Liver (tissue), 9 donors: ENCODE results near the gene PLIN1. TPM values are rescaled to one million over a fixed set of nuclear protein-coding genes. Genes with fewer than 3 reads are reported as not detected.

Experiments
- DNase-seq: peaks from one replicate; pipeline ENCODE4 v3.0.0-alpha.2; 2017; ENCODE audit warnings: low spot score
- H3K27ac ChIP-seq, 2 donors: one replicate each; pipeline ENCODE4 v1.7.0; 2013; ENCODE audit warnings: inconsistent platforms in 2 of 2, low read length in 2 of 2, control low read depth in 1 of 2, low read depth in 1 of 2, mild to moderate bottlenecking in 1 of 2
- H3K27me3 ChIP-seq, 4 donors: one replicate each; pipeline versions ENCODE4 v1.6.1 to v1.7.0; 2013; ENCODE audit warnings: low read length in 3 of 4, inconsistent platforms in 1 of 4, mild to moderate bottlenecking in 1 of 4, moderate library complexity in 1 of 4; ENCODE audit not compliant: control insufficient read depth in 4 of 4, insufficient read depth in 4 of 4
- H3K36me3 ChIP-seq, 4 donors: one replicate each; pipeline versions ENCODE4 v1.6.1 to v1.7.0; 2013; ENCODE audit warnings: low read length in 3 of 4, mild to moderate bottlenecking in 3 of 4, low read depth in 1 of 4, moderate library complexity in 1 of 4; ENCODE audit not compliant: control insufficient read depth in 4 of 4, insufficient read depth in 3 of 4
- H3K4me1 ChIP-seq, 4 donors: one replicate each; pipeline versions ENCODE4 v1.6.1 to v1.7.0; 2013; ENCODE audit warnings: low read length in 3 of 4, mild to moderate bottlenecking in 3 of 4, moderate library complexity in 1 of 4; ENCODE audit not compliant: control insufficient read depth in 4 of 4, insufficient read depth in 4 of 4
- H3K4me3 ChIP-seq, 3 donors: one replicate each; pipeline versions ENCODE4 v1.6.1 to v1.7.0; 2013; ENCODE audit warnings: low read length in 3 of 3, control low read depth in 1 of 3, low read depth in 1 of 3, mild to moderate bottlenecking in 1 of 3
- H3K9ac ChIP-seq, 2 donors: one replicate each; pipeline ENCODE4 v1.7.0; 2013; ENCODE audit warnings: low read length in 2 of 2, mild to moderate bottlenecking in 2 of 2, moderate library complexity in 2 of 2, control low read depth in 1 of 2, low read depth in 1 of 2
- H3K9me3 ChIP-seq, 4 donors: one replicate each; pipeline versions ENCODE4 v1.6.1 to v1.7.0; 2013; ENCODE audit warnings: low read length in 3 of 4; ENCODE audit not compliant: control insufficient read depth in 4 of 4
- EGR1 ChIP-seq, 2 donors: IDR thresholded peaks; 2 replicates each; pipeline ENCODE4 v1.6.1; 2016 to 2018; ENCODE audit warnings: antibody characterized with exemption in 2 of 2, low read depth in 2 of 2
- FOXA1 ChIP-seq: IDR thresholded peaks from 2 replicates; pipeline ENCODE4 v1.6.1; 2016; ENCODE audit warnings: antibody characterized with exemption
- FOXA2 ChIP-seq: IDR thresholded peaks from 2 replicates; pipeline ENCODE4 v1.6.1; 2016; ENCODE audit warnings: antibody characterized with exemption
- GABPA ChIP-seq, 2 donors: IDR thresholded peaks in 1 of 2; conservative IDR thresholded peaks in 1 of 2; 2 replicates each; pipeline ENCODE4 v1.6.1; 2016; ENCODE audit warnings: antibody characterized with exemption in 2 of 2, mild to moderate bottlenecking in 1 of 2, moderate library complexity in 1 of 2
- HNF4A ChIP-seq, 2 donors: conservative IDR thresholded peaks; 2 replicates each; pipeline ENCODE4 v1.6.1; 2016; ENCODE audit warnings: antibody characterized with exemption in 2 of 2, mild to moderate bottlenecking in 2 of 2
- JUND ChIP-seq, 2 donors: IDR thresholded peaks; 2 replicates each; pipeline ENCODE4 v1.6.1; 2016; ENCODE audit warnings: antibody characterized with exemption in 2 of 2
- NR2F2 ChIP-seq: IDR thresholded peaks from 2 replicates; pipeline ENCODE4 v1.6.1; 2016; ENCODE audit warnings: antibody characterized with exemption
- RAD21 ChIP-seq, 2 donors: IDR thresholded peaks; 2 replicates each; pipeline ENCODE4 v1.6.1; 2016; ENCODE audit warnings: antibody characterized with exemption in 2 of 2, mild to moderate bottlenecking in 2 of 2
- REST ChIP-seq: IDR thresholded peaks from 2 replicates; pipeline ENCODE4 v1.6.1; 2016; ENCODE audit warnings: antibody characterized with exemption, mild to moderate bottlenecking
- SP1 ChIP-seq: IDR thresholded peaks from 2 replicates; pipeline ENCODE4 v1.6.1; 2018; ENCODE audit warnings: antibody characterized with exemption, mild to moderate bottlenecking
- ZBTB33 ChIP-seq: IDR thresholded peaks from 2 replicates; pipeline ENCODE4 v1.6.1; 2016; ENCODE audit warnings: antibody characterized with exemption
- WGBS: extraction: QIAGEN DNeasy Blood & Tissue Kit; methylation state at CpG from one replicate; pipeline ENCODE4 v1.1.7; 2013; 5-methylcytosine and 5-hydroxymethylcytosine counted together
- polyA plus RNA-seq, 2 donors: library from polyadenylated mRNA; stranded (reverse) in 1 of 2; unstranded in 1 of 2; fragments of 200-250 nt in 1 of 2; fragments of >200 nt in 1 of 2; fragmentation: Nextera tagmentation in 1 of 2; extraction: Ambion mirVana in 1 of 2; gene quantifications; one replicate each; pipeline versions ENCODE4 v1.2.1 to v1.2.3, GENCODE V29; 2013 to 2015
- total RNA-seq, 2 donors: library from RNA; depleted of rRNA; stranded (reverse); fragments of >200 nt; gene quantifications; one replicate each; pipeline ENCODE4 v1.2.3, GENCODE V29; 2014
- donor health status: healthy.
- donor health status: healthy.
- donor health status: healthy.
- donor health status: healthy.
- donor health status: healthy.

PLIN1 gene
- total and polyA plus RNA-seq, 4 donors = 10.2 to 46.0 (median 13.3) TPM

GRCh38 chr15:89628806-89629715, 50.1 kb downstream of the PLIN1 start:
- Histone ChIP-seq H3K9ac (no peak overlapping the region), H3K36me3 (no peaks in the 10 kb centered on the region)
- DNase-seq = peak; percentile 28

GRCh38 chr15:89628301-89628700, 50.9 kb downstream of the PLIN1 start:
- DNase-seq = peak; percentile 29
- Histone ChIP-seq H3K27me3 (no peaks in the 10 kb centered on the region), H3K9ac (no peak overlapping the region), H3K9me3 (no peaks in the 10 kb centered on the region), H3K27ac (no peak overlapping the region), H3K36me3 (peaks cover 0 to 2% (median 0%) of the 10 kb centered on the region in 4 donors), H3K4me1 (no peaks in the 10 kb centered on the region), H3K4me3 (no peak overlapping the region)
- no peak for TF ChIP-seq FOXA2
- no peak for TF ChIP-seq NR2F2
- no peak for TF ChIP-seq JUND (IDR thresholded peaks at IDR 0.05)
- no peak for TF ChIP-seq RAD21 (IDR thresholded peaks at IDR 0.05)
- no peak for TF ChIP-seq GABPA (IDR thresholded peaks at IDR 0.05 in 1 of 2, conservative IDR thresholded peaks at IDR 0.05 in 1 of 2)
- no peak for TF ChIP-seq FOXA1
- no peak for TF ChIP-seq EGR1 (IDR thresholded peaks at IDR 0.05; ENCODE audit: low read depth in 2 of 2)
- TF ChIP-seq ZBTB33 = no peak
- TF ChIP-seq HNF4A (conservative IDR thresholded peaks at IDR 0.05) = no peak
- WGBS = 97% methylated on average over 21 of the region's 21 CpGs

More at GRCh38 chr15:89628806-89629715, 50.1 kb downstream of the PLIN1 start:
- WGBS = 94% methylated on average over 30 of the region's 30 CpGs
- Histone ChIP-seq H3K9me3 (no peaks in the 10 kb centered on the region), H3K4me3 (no peak overlapping the region), H3K4me1 (no peaks in the 10 kb centered on the region), H3K27ac (no peak overlapping the region), H3K27me3 (no peaks in the 10 kb centered on the region)
- TF ChIP-seq SP1 (no peak), FOXA1 (no peak), NR2F2 (no peak), REST (no peak), RAD21 (IDR thresholded peaks at IDR 0.05) (no peak), FOXA2 (no peak), ZBTB33 (no peak)
